ENCODE results near the gene PRDM16.

PRDM16 gene

GRCh38 chr1:3444298-3444697 lies 375.3 kb downstream of the PRDM16 start:
- DNase-seq, result no peak

GRCh38 chr1:3444736-3445135 lies 375.7 kb downstream of the PRDM16 start:
- DNase-seq, result no peak

GRCh38 chr1:3450202-3450863 lies 381.3 kb downstream of the PRDM16 start:
- no peak for DNase-seq

- DNase-seq, result no peak
Observed at GRCh38 chr1:3450983-3451382, 382.0 kb downstream of the PRDM16 start.

GRCh38 chr1:3451994-3452865 lies 383.2 kb downstream of the PRDM16 start:
- no peak for DNase-seq

- DNase-seq, result no peak
Observed at GRCh38 chr1:3452866-3453175, 383.8 kb downstream of the PRDM16 start.

- DNase-seq, result peak; percentile 76
Observed at GRCh38 chr1:3453203-3453761, 384.3 kb downstream of the PRDM16 start.

- peak; percentile 31 for DNase-seq
Observed at GRCh38 chr1:3453891-3454810, 385.1 kb downstream of the PRDM16 start, which contains the start of gene ARHGEF16. Gene ARHGEF16, plus strand, starts transcription at chr1:3454665. Its CDS starts 8,420 bp downstream, at chr1:3463085.

- DNase-seq, result peak; percentile 4
Observed at GRCh38 chr1:3454811-3455618, 386.0 kb downstream of the PRDM16 start.

- DNase-seq, result no peak
Observed at GRCh38 chr1:3455670-3456448, 386.9 kb downstream of the PRDM16 start.

GRCh38 chr1:3456449-3456963 lies 387.5 kb downstream of the PRDM16 start:
- no peak for DNase-seq

GRCh38 chr1:3456964-3457909 lies 388.2 kb downstream of the PRDM16 start:
- no peak for DNase-seq

GRCh38 chr1:3457910-3458883 lies 389.2 kb downstream of the PRDM16 start:
- no peak for DNase-seq

GRCh38 chr1:3459051-3459908 lies 390.3 kb downstream of the PRDM16 start:
- no peak for DNase-seq

- no peak for DNase-seq
Observed at GRCh38 chr1:3459940-3460671, 391.1 kb downstream of the PRDM16 start.

- DNase-seq, result no peak
Observed at GRCh38 chr1:3460672-3461131, 391.7 kb downstream of the PRDM16 start.
